ENCODE measurements around the gene GALNT10.

The GALNT10 gene

DNA sequence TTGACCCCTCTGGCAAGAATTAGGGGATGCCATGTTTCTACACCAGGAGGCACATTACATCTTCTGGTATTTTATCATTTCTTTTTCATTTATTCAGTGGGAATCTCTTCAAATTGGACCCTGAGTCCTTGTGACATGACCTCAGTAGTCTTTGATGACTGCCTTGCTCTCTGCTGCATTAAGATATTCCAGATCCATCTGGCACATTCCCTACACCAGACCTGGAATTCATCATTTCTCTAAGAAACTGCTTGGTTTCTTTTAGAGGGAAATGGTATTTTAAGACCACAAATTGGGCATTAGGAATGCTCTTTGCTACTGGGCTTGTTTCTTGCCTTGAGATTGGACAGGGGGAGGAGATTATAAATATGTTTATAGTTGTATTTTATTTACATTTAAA is 61.0 kb downstream of the GALNT10 start:
- intact Hi-C loops (cut with DNase I), result no loop called here
- DNase-seq, result no peak

- no peak for DNase-seq
- intact Hi-C loops (cut with DNase I), result no loop called here
Observed at GRCh38 chr5:154253807-154254206, 63.3 kb downstream of the GALNT10 start.

GRCh38 chr5:154254896-154255295 is 64.4 kb downstream of the GALNT10 start:
- DNase-seq, result no peak
- intact Hi-C loops (cut with DNase I), result no loop called here

DNA sequence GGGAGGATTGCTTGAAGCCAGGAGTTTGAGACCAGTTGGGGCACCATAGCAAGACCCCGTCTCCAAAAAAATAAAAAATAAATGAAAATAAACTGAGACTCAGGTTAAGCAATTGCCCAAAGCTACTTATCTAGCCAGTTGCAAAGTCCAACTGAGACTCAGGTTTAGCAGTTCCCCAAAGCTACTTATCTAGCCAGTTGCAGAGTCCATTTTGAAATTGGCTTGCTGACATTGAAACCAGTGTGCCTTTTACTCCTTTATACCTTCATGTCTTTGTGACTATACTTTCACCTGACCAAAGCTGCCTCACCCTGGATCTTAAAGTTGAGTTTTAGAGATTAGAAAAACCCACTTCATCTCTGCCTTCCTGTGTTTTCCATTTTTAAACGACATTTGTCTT is 66.5 kb downstream of the GALNT10 start:
- no peak for DNase-seq
- intact Hi-C loops (cut with DNase I), result no loop called here

DNA sequence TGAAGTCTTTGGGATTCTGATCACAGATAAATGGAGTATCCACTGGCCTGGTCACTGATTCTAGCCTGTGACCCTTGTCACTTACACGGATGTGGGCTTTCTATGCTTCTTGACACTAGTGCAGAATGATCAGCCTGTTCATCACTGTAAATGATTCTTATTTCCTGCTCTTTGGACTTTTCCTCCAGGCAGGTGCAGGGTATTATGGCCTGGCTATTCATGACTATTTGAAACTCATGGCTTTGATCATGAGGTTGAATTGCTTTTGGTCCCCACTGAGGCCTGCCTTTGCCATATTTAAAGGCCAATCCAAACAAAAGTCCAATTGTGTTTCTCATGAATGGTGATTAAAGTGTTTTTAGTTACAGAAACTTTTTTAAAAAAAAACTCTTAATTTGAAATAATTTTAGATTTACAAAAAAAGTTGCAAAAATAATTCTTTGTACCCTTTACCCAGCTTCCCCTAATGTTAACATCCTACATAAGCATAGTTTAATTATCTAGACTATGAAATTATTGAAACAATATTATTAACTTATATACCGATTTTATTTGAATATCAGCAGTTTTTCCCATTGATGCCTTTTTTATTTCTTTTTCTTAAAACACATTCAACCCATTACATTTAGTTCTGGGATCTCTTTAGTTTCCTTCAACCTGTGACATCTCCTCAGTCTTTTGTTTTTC is 68.1 kb downstream of the GALNT10 start:
- intact Hi-C loops (cut with DNase I), result no loop called here
- no peak for DNase-seq

- intact Hi-C loops (cut with DNase I), result no loop called here
- no peak for DNase-seq
Observed at GRCh38 chr5:154260224-154260927, 69.8 kb downstream of the GALNT10 start.

- no peak for DNase-seq
- intact Hi-C loops (cut with DNase I), result no loop called here
Observed at GRCh38 chr5:154262342-154262741, 71.8 kb downstream of the GALNT10 start.

DNA sequence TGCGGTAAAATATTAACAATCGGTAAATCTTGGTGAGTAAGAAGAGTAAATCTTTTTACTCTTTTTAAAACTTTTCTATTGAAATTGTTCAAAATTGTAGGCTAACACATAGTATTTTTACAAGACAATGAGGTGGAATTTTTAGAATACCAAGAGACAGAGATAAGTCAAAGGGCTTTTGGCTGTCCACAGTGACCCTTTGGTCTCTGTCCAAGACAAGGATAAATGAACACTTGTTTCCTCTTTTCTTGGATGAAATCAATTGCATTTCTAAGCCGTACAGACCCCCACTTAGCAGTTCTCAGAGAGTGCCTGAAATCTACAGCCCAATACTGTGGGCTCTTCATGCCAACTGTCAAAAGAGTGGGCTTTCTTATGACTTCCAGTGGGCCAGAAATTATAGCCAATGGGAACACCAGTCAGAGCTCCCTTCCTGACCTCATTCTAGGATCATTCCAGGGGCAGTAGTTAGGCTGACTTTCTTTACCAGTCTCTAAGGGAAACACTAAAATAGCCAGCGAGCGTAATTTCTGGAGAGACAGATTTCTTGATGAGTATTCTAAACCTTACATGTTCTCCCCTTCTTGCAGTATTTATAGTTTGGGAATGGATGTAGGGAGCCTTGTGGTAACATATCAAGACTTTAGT is 74.1 kb downstream of the GALNT10 start:
- no peak for DNase-seq
- intact Hi-C loops (cut with DNase I), result no loop called here

DNA sequence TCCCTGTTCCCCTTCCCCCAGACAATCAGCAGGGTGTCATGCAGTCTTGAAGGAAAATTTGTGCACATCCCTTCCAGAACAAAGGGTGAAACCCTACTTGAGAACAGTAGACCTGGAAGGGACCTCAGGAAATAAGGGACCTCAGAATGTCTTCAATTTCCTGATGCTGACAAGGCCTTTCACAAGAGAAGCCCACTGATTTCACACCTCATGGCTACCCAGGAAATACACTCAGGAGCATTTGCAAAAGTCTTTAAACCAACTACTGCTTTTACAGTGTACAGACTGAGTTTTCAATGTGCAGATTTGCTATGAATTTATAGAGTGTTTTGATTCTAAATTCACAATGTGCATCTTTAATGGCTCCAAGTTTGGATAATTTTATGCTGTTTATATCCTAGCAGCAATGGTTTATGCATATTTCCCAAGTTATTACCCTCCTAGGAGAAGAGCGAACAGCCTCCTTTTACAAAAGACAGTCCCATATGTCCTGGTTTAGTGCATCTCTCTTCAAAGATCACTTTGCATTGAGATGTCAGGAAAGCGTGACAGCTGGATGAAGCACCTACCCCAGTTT is 74.8 kb downstream of the GALNT10 start:
- intact Hi-C loops (cut with DNase I), result no loop called here
- DNase-seq, result no peak

DNA sequence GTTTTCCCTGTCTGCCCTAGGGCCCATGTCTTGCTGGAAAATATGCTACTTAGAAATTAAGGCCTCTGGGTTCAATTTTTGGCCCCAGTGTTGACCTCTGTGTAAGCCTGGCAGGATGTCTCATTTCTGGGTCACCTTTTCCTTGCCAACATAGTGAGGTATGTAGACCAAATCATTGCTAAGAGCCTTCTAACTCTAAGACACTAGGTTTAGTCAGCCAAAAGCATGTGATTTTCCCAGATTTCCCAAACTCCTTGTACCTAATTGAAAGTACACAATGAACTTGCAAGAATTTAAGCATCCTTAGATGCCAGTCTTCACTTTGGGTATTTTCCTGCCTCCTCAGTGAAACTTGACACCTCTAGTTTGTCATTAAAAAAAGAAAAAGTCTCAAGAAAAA is 77.0 kb downstream of the GALNT10 start:
- intact Hi-C loops (cut with DNase I), result no loop called here
- no peak for DNase-seq

DNA sequence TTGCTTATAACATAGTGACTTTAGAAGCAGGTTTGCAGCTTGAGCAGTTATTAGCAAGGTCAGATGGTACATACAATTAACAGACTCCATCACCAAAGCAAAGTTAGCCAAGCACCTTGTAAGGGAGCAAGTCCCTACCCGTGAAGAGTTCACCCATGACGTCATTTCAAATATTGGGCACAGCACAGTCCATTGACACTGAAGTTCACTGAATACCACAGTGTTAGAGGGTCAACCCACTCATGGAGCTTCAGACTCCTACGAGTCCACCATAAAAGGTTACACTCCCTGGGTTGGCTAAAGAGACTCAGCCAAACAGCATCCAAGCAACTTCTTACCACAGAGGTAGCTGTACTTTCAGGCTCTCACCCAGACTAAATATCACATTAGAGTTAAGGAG is 77.5 kb downstream of the GALNT10 start:
- intact Hi-C loops (cut with DNase I), result no loop called here
- DNase-seq, result no peak

DNA sequence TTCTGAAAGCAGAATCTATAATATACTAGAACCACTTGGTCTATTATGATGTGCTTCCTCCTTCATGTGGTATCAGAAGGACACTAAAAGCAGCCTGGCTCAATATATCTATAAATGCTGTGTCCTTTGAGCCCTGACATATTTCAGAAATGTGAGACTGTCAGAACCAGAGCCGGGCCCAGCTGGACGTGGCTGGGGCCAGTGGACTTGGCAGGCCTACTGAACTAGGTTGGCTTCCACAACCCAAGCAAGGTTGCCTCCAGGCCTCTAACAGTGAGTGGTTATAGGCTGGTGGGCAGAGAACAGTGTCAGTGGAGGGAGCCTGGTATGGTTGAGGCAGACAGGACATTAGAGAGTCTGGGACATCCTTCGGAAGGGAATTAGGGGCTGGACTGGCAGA is 78.9 kb downstream of the GALNT10 start:
- no peak for DNase-seq
- intact Hi-C loops (cut with DNase I), result no loop called here

DNA sequence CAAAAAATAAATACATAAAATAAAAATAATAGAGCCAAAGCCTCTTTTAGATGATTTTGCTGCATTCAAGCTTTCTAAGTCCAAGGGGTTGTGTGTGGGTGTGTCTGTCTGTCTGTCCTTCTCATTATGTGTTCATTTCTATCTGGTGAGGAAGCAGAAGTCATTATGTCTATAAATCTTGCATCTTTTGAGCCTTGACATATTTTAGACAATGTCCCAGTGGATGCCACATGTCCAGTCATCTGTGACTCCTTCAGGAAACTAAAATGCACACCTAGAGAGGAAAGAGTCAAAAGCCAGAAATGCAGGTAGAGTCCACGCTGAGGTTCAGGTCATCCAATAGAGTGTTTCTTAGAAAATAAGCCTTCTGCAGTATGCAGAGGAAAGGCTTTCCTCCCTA is 80.9 kb downstream of the GALNT10 start:
- no peak for DNase-seq
- intact Hi-C loops (cut with DNase I), result no loop called here

DNA sequence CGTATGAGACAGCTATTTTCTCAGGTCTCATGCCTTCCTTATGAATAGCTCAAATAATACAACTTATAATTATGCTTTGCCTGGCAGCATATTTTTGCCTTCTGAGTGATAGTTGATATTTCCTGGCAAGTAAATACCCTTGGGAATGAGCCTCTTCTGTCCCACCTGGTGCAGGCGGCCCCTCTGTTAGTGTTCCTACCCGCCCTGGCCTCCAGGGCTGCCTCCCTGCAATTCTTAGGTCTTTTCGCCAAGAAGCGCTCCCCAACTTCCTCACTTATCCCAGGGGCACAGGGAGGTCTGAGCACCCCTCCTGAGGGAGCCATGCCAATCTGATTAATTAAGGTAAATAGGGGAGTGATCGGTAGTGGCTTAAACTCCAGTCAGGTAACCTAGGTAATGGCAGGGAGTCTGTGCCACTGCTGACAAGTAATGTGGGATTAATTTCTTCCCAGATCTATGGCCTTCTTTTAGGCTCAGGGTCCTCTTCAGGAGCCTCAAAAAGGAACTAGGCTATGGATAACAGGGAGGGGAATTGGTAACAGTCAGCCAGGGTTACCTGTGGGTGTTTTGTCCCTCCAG is 81.5 kb downstream of the GALNT10 start:
- no peak for DNase-seq
- intact Hi-C loops (cut with DNase I), result no loop called here

- peak in 23 of 42 donors; percentile 6 to 55 (median 19) for DNase-seq
- intact Hi-C loops (cut with DNase I), result no loop called here
Observed at GRCh38 chr5:154273028-154273617, 82.6 kb downstream of the GALNT10 start.

GRCh38 chr5:154273963-154274827 is 83.7 kb downstream of the GALNT10 start:
- intact Hi-C loops (cut with DNase I), result no loop called here
- no peak for DNase-seq

- no peak for DNase-seq
- intact Hi-C loops (cut with DNase I), result no loop called here
Observed at GRCh38 chr5:154274828-154275185, 84.3 kb downstream of the GALNT10 start.

- DNase-seq, result no peak
- intact Hi-C loops (cut with DNase I), result no loop called here
Observed at GRCh38 chr5:154275566-154275965, 85.0 kb downstream of the GALNT10 start.

All from head of caudate nucleus (tissue), 42 donors.